ENCODE measurements around the gene SELENON. TPM values are rescaled to one million over a fixed set of nuclear protein-coding genes. Genes with fewer than 3 reads are reported as not detected.

Gene SELENON
- total and polyA plus RNA-seq, 10 of the 15 experiments (the other 5 are each of a cell fraction or from before 2014, with no cell fraction given), result 0.07 to 5.1 (median 0.80) TPM

DNA sequence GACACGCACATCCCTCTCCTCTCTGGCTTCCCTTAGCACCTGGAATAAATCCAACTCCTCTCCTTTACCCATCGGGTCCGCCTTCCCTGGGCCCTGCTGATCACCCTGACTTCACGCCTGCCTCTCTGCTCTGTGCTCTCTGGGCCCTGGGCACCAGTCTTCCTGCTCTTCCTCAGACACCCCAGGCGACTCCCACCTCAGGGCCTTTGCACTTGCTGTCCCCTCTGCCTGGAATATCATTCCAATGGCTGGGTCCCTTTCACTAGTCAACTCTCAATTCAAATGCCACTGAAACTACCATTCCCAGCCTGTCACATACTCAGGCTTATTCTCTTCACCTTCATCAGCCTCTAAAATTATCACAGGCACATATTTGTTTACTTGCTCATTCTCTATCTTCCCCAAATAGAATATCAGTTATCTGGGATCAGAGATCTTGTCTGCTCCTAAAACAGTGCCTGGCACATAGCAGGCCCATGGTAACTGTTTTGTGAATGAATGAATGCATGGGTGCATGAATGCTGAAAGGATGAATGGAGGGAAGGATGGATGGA, 27.2 kb upstream of the SELENON start:
- Histone ChIP-seq H3K4me1 (ENCODE audit: control insufficient read depth, insufficient read depth, low read length) (peaks cover 13% of the 10 kb centered on the region), H2AFZ (ENCODE audit: control insufficient read depth, low read depth, low read length) (no peak overlapping the region), H3K4me3 (no peak overlapping the region), H3K27ac (ENCODE audit: control insufficient read depth, insufficient read depth) (no peak overlapping the region), H3K36me3 (ENCODE audit: control insufficient read depth in 2 of 2, insufficient read depth in 2 of 2, low read length in 1 of 2) (no peaks in the 10 kb centered on the region), H4K20me1 (ENCODE audit: control insufficient read depth, insufficient read depth) (no peaks in the 10 kb centered on the region), H3K9me3 (replicated peaks; ENCODE audit: control insufficient read depth, insufficient read depth, low read length) (no peaks in the 10 kb centered on the region), H3K79me2 (ENCODE audit: control insufficient read depth, insufficient read depth, low read length) (no peaks in the 10 kb centered on the region), H3K9ac (ENCODE audit: control insufficient read depth, insufficient read depth, low read length) (no peak overlapping the region), H3K4me2 (ENCODE audit: control insufficient read depth, insufficient read depth) (no peak overlapping the region), H3K27me3 (replicated peaks in 1 of 2; ENCODE audit: control insufficient read depth in 2 of 2, insufficient read depth in 2 of 2, low read length in 1 of 2) (peaks cover 2 to 5% of the 10 kb centered on the region in 2 experiments; a peak in 1 of 4 replicates)
- ChIA-PET POLR2A (no interaction called here), SMC1A (ENCODE audit: uncharacterized antibody, unreplicated experiment) (no interaction called here), CTCF (interaction anchor here (1.4 kb wide), 1 partner anchor 252 kb away, joined by 5 read pairs; no protein-coding TSS in a partner anchor), RAD21 (ENCODE audit: unreplicated experiment) (no interaction called here)
- ATAC-seq (no peak), FAIRE-seq (no peak), DNase-seq (ENCODE audit: low read depth, low spot score) (no peak)
- WGBS (ENCODE audit: insufficient coverage, insufficient replicate concordance, low lambda C conversion rate, missing lambda C conversion rate), result 67% methylated on average over 5 of the region's 5 CpGs
- in situ Hi-C loops (cut with MboI), result no loop called here
- no TSS peak for BruUV-seq (replicated peaks)
- intact Hi-C loops (cut with micrococcal nuclease; ENCODE audit: unreplicated experiment), result no loop called here
- TF ChIP-seq SUPT20H (IDR thresholded peaks at IDR 0.05; ENCODE audit: borderline replicate concordance, control insufficient read depth, low read depth, low read length) (no peak), RBBP5 (conservative IDR thresholded peaks at IDR 0.05) (no peak), ESRRA (IDR thresholded peaks at IDR 0.05; ENCODE audit: low read length) (no peak), CHD1 (IDR thresholded peaks at IDR 0.05; ENCODE audit: low read depth, low read length) (no peak), HCFC1 (IDR thresholded peaks at IDR 0.05; ENCODE audit: low read length) (no peak), PML (IDR thresholded peaks at IDR 0.05; ENCODE audit: low read length) (no peak), TCF3 (IDR thresholded peaks at IDR 0.05; ENCODE audit: borderline replicate concordance, insufficient read depth, low read depth, low read length) (no peak), JUNB (IDR thresholded peaks at IDR 0.05) (no peak), GABPA (IDR thresholded peaks at IDR 0.05; ENCODE audit: low read depth) (no peak), BRCA1 (IDR thresholded peaks at IDR 0.05; ENCODE audit: low read depth, low read length) (no peak), HDGF (IDR thresholded peaks at IDR 0.05) (no peak), ATF7 (IDR thresholded peaks at IDR 0.05; ENCODE audit: low read depth) (no peak), IRF5 (IDR thresholded peaks at IDR 0.05; ENCODE audit: borderline replicate concordance) (no peak), EGR1 (IDR thresholded peaks at IDR 0.05; ENCODE audit: borderline replicate concordance in 1 of 2, low read depth in 2 of 2, low read length in 2 of 2) (no peak), RELA (IDR thresholded peaks at IDR 0.05; ENCODE audit: borderline replicate concordance, partially characterized antibody) (no peak)
- TF ChIP-seq, protein P1, sequence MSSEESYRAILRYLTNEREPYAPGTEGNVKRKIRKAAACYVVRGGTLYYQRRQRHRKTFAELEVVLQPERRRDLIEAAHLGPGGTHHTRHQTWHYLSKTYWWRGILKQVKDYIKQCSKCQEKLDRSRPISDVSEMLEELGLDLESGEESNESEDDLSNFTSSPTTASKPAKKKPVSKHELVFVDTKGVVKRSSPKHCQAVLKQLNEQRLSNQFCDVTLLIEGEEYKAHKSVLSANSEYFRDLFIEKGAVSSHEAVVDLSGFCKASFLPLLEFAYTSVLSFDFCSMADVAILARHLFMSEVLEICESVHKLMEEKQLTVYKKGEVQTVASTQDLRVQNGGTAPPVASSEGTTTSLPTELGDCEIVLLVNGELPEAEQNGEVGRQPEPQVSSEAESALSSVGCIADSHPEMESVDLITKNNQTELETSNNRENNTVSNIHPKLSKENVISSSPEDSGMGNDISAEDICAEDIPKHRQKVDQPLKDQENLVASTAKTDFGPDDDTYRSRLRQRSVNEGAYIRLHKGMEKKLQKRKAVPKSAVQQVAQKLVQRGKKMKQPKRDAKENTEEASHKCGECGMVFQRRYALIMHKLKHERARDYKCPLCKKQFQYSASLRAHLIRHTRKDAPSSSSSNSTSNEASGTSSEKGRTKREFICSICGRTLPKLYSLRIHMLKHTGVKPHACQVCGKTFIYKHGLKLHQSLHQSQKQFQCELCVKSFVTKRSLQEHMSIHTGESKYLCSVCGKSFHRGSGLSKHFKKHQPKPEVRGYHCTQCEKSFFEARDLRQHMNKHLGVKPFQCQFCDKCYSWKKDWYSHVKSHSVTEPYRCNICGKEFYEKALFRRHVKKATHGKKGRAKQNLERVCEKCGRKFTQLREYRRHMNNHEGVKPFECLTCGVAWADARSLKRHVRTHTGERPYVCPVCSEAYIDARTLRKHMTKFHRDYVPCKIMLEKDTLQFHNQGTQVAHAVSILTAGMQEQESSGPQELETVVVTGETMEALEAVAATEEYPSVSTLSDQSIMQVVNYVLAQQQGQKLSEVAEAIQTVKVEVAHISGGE (CRISPR knock-in tag; IDR thresholded peaks at IDR 0.05), result no peak
- TF ChIP-seq, protein P2, sequence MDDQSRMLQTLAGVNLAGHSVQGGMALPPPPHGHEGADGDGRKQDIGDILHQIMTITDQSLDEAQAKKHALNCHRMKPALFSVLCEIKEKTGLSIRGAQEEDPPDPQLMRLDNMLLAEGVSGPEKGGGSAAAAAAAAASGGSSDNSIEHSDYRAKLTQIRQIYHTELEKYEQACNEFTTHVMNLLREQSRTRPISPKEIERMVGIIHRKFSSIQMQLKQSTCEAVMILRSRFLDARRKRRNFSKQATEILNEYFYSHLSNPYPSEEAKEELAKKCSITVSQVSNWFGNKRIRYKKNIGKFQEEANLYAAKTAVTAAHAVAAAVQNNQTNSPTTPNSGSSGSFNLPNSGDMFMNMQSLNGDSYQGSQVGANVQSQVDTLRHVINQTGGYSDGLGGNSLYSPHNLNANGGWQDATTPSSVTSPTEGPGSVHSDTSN (IDR thresholded peaks at IDR 0.05; ENCODE audit: insufficient replicate concordance, low read depth, low read length), result no peak

Measured in GM12878 (cell line).